HL-60 (cell line): ENCODE results near the gene SLC12A6.

Experiments used
- POLR2AphosphoS5 ChIP-seq: IDR thresholded peaks from 2 replicates; pipeline ENCODE4 v1.6.1; 2012; ENCODE audit warnings: low read depth
- SPI1 ChIP-seq: IDR thresholded peaks from 2 replicates; pipeline ENCODE4 v1.6.1; 2012; ENCODE audit warnings: low read depth, mild to moderate bottlenecking, borderline replicate concordance
- TF ChIP-seq, protein P1 (sequence below): IDR thresholded peaks from one replicate; pipeline ENCODE4 v1.5.1; 2011; ENCODE audit warnings: low read length, control low read depth, inconsistent platforms; ENCODE audit not compliant: insufficient read depth
- TF ChIP-seq, protein P2 (sequence below): IDR thresholded peaks from 2 replicates; pipeline ENCODE4 v1.6.1; 2012; ENCODE audit warnings: low read depth; ENCODE audit not compliant: insufficient replicate concordance

DNA sequence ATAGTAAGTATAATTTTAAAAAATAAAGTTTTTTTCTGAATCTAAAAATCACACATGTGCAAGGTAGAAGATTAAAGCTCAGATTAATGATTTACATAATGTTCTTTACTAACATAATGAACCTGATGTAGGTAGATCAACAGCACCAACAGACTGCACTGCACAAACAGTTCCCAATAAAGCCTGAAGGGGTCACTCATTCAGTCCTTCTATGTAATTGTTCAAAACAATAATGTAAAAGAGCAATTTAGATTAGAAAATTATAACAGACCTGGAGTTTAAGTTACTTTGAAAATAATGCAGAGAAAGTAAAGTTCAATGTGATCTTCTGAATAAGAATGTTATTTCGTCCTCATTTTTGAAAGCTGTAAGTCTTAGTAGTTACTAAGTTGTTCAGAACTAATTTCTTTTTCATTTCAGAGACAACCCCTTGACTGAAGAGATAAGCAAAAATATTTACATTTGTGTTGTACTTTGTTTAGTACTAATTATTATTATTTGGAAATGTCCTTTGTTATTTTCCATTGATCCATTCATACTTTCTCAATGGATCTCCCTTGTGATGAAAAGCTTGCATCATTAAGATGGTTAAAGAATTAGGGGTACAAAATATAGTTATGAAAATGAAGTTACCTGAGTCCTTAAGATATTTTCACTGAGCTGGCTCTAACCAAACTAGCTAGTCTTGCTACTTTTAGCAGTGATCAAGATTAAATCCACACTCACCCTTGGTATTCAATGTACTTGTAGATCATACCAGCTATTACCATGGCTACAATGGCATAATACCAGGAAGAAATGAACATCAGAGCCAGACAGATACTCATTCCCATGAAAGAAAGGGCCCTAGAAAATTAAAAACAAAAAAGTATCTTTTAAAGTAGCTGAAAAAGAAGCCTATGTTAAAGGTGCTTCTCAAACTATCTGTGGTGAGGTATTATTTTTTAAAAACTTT lies 95.9 kb downstream of the SLC12A6 start:
- TF ChIP-seq, protein P1, sequence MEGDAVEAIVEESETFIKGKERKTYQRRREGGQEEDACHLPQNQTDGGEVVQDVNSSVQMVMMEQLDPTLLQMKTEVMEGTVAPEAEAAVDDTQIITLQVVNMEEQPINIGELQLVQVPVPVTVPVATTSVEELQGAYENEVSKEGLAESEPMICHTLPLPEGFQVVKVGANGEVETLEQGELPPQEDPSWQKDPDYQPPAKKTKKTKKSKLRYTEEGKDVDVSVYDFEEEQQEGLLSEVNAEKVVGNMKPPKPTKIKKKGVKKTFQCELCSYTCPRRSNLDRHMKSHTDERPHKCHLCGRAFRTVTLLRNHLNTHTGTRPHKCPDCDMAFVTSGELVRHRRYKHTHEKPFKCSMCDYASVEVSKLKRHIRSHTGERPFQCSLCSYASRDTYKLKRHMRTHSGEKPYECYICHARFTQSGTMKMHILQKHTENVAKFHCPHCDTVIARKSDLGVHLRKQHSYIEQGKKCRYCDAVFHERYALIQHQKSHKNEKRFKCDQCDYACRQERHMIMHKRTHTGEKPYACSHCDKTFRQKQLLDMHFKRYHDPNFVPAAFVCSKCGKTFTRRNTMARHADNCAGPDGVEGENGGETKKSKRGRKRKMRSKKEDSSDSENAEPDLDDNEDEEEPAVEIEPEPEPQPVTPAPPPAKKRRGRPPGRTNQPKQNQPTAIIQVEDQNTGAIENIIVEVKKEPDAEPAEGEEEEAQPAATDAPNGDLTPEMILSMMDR, result peak; percentile 60
- TF ChIP-seq POLR2AphosphoS5, result no peak
- no peak for TF ChIP-seq SPI1
- TF ChIP-seq, protein P2, sequence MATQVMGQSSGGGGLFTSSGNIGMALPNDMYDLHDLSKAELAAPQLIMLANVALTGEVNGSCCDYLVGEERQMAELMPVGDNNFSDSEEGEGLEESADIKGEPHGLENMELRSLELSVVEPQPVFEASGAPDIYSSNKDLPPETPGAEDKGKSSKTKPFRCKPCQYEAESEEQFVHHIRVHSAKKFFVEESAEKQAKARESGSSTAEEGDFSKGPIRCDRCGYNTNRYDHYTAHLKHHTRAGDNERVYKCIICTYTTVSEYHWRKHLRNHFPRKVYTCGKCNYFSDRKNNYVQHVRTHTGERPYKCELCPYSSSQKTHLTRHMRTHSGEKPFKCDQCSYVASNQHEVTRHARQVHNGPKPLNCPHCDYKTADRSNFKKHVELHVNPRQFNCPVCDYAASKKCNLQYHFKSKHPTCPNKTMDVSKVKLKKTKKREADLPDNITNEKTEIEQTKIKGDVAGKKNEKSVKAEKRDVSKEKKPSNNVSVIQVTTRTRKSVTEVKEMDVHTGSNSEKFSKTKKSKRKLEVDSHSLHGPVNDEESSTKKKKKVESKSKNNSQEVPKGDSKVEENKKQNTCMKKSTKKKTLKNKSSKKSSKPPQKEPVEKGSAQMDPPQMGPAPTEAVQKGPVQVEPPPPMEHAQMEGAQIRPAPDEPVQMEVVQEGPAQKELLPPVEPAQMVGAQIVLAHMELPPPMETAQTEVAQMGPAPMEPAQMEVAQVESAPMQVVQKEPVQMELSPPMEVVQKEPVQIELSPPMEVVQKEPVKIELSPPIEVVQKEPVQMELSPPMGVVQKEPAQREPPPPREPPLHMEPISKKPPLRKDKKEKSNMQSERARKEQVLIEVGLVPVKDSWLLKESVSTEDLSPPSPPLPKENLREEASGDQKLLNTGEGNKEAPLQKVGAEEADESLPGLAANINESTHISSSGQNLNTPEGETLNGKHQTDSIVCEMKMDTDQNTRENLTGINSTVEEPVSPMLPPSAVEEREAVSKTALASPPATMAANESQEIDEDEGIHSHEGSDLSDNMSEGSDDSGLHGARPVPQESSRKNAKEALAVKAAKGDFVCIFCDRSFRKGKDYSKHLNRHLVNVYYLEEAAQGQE, result no peak
